ENCODE data around the gene GPN2.

The GPN2 gene

GRCh38 chr1:26936823-26937222 is 46.7 kb upstream of the GPN2 start:
- Histone ChIP-seq H3K4me3 (ENCODE audit: low read depth in 1 of 2, low read length in 2 of 2) (no peak overlapping the region), H3K9ac (ENCODE audit: low read depth, low read length) (no peak overlapping the region), H2AFZ (ENCODE audit: low read depth, low read length) (no peak overlapping the region), H3K27ac (ENCODE audit: low read length) (no peak overlapping the region), H3K4me1 (ENCODE audit: insufficient read depth, low read length) (no peaks in the 10 kb centered on the region), H4K20me1 (ENCODE audit: insufficient read depth, low read length) (peaks cover 39% of the 10 kb centered on the region), H3K27me3 (ENCODE audit: insufficient read depth, low read length, poor library complexity) (no peaks in the 10 kb centered on the region), H3K36me3 (ENCODE audit: insufficient read depth, low read length) (peaks cover 71% of the 10 kb centered on the region), H3K9me3 (ENCODE audit: insufficient read depth, low read length, severe bottlenecking) (no peaks in the 10 kb centered on the region), H3K4me2 (ENCODE audit: insufficient read depth, low read length) (no peak overlapping the region), H3K79me2 (ENCODE audit: insufficient read depth, low read length) (peaks cover 69% of the 10 kb centered on the region)
- no peak for TF ChIP-seq EZH2 (IDR thresholded peaks at IDR 0.05; ENCODE audit: borderline replicate concordance, low read depth, low read length, severe bottlenecking)
- TF ChIP-seq CTCF (IDR thresholded peaks at IDR 0.05; ENCODE audit: borderline replicate concordance, extremely low read depth, low read length, poor library complexity, severe bottlenecking), result no peak
- ATAC-seq (ENCODE audit: insufficient read depth, low read depth) (no peak), DNase-seq (no peak)

- Histone ChIP-seq H3K4me1 (ENCODE audit: insufficient read depth, low read length) (no peaks in the 10 kb centered on the region), H3K36me3 (ENCODE audit: insufficient read depth, low read length) (peaks cover 68% of the 10 kb centered on the region), H4K20me1 (ENCODE audit: insufficient read depth, low read length) (peaks cover 32% of the 10 kb centered on the region; the same call in 1 of the 2 replicates), H2AFZ (ENCODE audit: low read depth, low read length) (no peak overlapping the region), H3K9ac (ENCODE audit: low read depth, low read length) (no peak overlapping the region), H3K27ac (ENCODE audit: low read length) (no peak overlapping the region), H3K4me2 (ENCODE audit: insufficient read depth, low read length) (no peak overlapping the region), H3K9me3 (ENCODE audit: insufficient read depth, low read length, severe bottlenecking) (no peaks in the 10 kb centered on the region), H3K27me3 (ENCODE audit: insufficient read depth, low read length, poor library complexity) (no peaks in the 10 kb centered on the region), H3K4me3 (ENCODE audit: low read depth in 1 of 2, low read length in 2 of 2) (no peak overlapping the region), H3K79me2 (ENCODE audit: insufficient read depth, low read length) (peaks cover 80% of the 10 kb centered on the region)
- TF ChIP-seq CTCF (IDR thresholded peaks at IDR 0.05; ENCODE audit: borderline replicate concordance, extremely low read depth, low read length, poor library complexity, severe bottlenecking) (no peak), EZH2 (IDR thresholded peaks at IDR 0.05; ENCODE audit: borderline replicate concordance, low read depth, low read length, severe bottlenecking) (no peak)
- ATAC-seq (ENCODE audit: insufficient read depth, low read depth), result no peak
- DNase-seq, result no peak
Observed at GRCh38 chr1:26932531-26932930, 42.4 kb upstream of the GPN2 start.

- H3K4me3 ChIP-seq (ENCODE audit: low read depth in 1 of 2, low read length in 2 of 2), result no peak overlapping the region
- peaks cover 30% of the 10 kb centered on the region for H4K20me1 ChIP-seq (ENCODE audit: insufficient read depth, low read length)
- H3K79me2 ChIP-seq (ENCODE audit: insufficient read depth, low read length), result peaks cover 67% of the 10 kb centered on the region
- no peaks in the 10 kb centered on the region for H3K27me3 ChIP-seq (ENCODE audit: insufficient read depth, low read length, poor library complexity)
- peak overlapping the region; percentile 72; the same call in 1 of the 2 replicates for H3K4me2 ChIP-seq (ENCODE audit: insufficient read depth, low read length)
- ATAC-seq (ENCODE audit: insufficient read depth, low read depth) (no peak), DNase-seq (no peak)
- H3K27ac ChIP-seq (ENCODE audit: low read length), result no peak overlapping the region
- TF ChIP-seq CTCF (IDR thresholded peaks at IDR 0.05; ENCODE audit: borderline replicate concordance, extremely low read depth, low read length, poor library complexity, severe bottlenecking) (no peak), EZH2 (IDR thresholded peaks at IDR 0.05; ENCODE audit: borderline replicate concordance, low read depth, low read length, severe bottlenecking) (no peak)
- no peak overlapping the region for H3K9ac ChIP-seq (ENCODE audit: low read depth, low read length)
- H3K4me1 ChIP-seq (ENCODE audit: insufficient read depth, low read length), result peaks cover 31% of the 10 kb centered on the region
- peaks cover 58% of the 10 kb centered on the region for H3K36me3 ChIP-seq (ENCODE audit: insufficient read depth, low read length)
- H2AFZ ChIP-seq (ENCODE audit: low read depth, low read length), result no peak overlapping the region
- no peaks in the 10 kb centered on the region for H3K9me3 ChIP-seq (ENCODE audit: insufficient read depth, low read length, severe bottlenecking)
Observed at GRCh38 chr1:26923711-26924110, 33.6 kb upstream of the GPN2 start.

GRCh38 chr1:26922901-26923300 is 32.8 kb upstream of the GPN2 start:
- no peak for TF ChIP-seq EZH2 (IDR thresholded peaks at IDR 0.05; ENCODE audit: borderline replicate concordance, low read depth, low read length, severe bottlenecking)
- TF ChIP-seq CTCF (IDR thresholded peaks at IDR 0.05; ENCODE audit: borderline replicate concordance, extremely low read depth, low read length, poor library complexity, severe bottlenecking), result no peak
- H4K20me1 ChIP-seq (ENCODE audit: insufficient read depth, low read length), result peaks cover 25% of the 10 kb centered on the region
- H3K36me3 ChIP-seq (ENCODE audit: insufficient read depth, low read length), result peaks cover 50% of the 10 kb centered on the region
- no peaks in the 10 kb centered on the region for H3K27me3 ChIP-seq (ENCODE audit: insufficient read depth, low read length, poor library complexity)
- ATAC-seq (ENCODE audit: insufficient read depth, low read depth), result no peak
- peak overlapping the region; percentile 72 for H3K4me2 ChIP-seq (ENCODE audit: insufficient read depth, low read length)
- peak overlapping the region; percentile 87 for H3K27ac ChIP-seq (ENCODE audit: low read length)
- H3K4me1 ChIP-seq (ENCODE audit: insufficient read depth, low read length), result peaks cover 31% of the 10 kb centered on the region
- H3K79me2 ChIP-seq (ENCODE audit: insufficient read depth, low read length), result peaks cover 59% of the 10 kb centered on the region
- DNase-seq, result no peak
- peak overlapping the region; percentile 77 to 80; a peak in 3 of 4 replicates for H3K4me3 ChIP-seq (ENCODE audit: low read depth in 1 of 2, low read length in 2 of 2)
- H3K9me3 ChIP-seq (ENCODE audit: insufficient read depth, low read length, severe bottlenecking), result no peaks in the 10 kb centered on the region
- H2AFZ ChIP-seq (ENCODE audit: low read depth, low read length), result no peak overlapping the region
- H3K9ac ChIP-seq (ENCODE audit: low read depth, low read length), result peak overlapping the region; percentile 82
